ENCODE measurements around the gene PPP1R10. TPM values are rescaled to one million over a fixed set of nuclear protein-coding genes. Genes with fewer than 3 reads are reported as not detected.

Gene PPP1R10
- total RNA-seq, 1 experiment from 2014 or later, result 123 TPM

GRCh38 chr6:30655743-30656094, 38.7 kb upstream of the PPP1R10 start:
- H3K79me1 ChIP-seq (ENCODE audit: insufficient read depth, low read depth, low read length, poor library complexity, severe bottlenecking), result no peaks in the 10 kb centered on the region
- no peak overlapping the region for H3K4ac ChIP-seq (ENCODE audit: low read depth, low read length)
- no peak overlapping the region for H3K18ac ChIP-seq (ENCODE audit: insufficient read length, low read depth, low read length)
- H3K14ac ChIP-seq (ENCODE audit: insufficient read depth, low read length), result no peak overlapping the region
- H3K56ac ChIP-seq (ENCODE audit: insufficient read length, low read depth, low read length), result no peak overlapping the region
- H3K9me3 ChIP-seq (ENCODE audit: control insufficient read depth, low read depth, low read length), result no peaks in the 10 kb centered on the region
- H4K5ac ChIP-seq (ENCODE audit: insufficient read length, low read depth, low read length), result no peak overlapping the region
- no peak overlapping the region for H2BK120ac ChIP-seq (ENCODE audit: low read depth, low read length, poor library complexity, severe bottlenecking)
- Mint-ChIP-seq H3K9me3 (no peaks in the 10 kb centered on the region), H3K27me3 (ENCODE audit: low read depth) (no peaks in the 10 kb centered on the region), H3K27ac (no peak overlapping the region), H3K36me3 (ENCODE audit: insufficient read depth in 1 of 3, low read depth in 3 of 3) (peaks cover 30 to 91% (median 72%) of the 10 kb centered on the region in 3 experiments; a peak in 6 of 7 replicates), H3K4me1 (no peaks in the 10 kb centered on the region), H3K4me3 (no peak overlapping the region)
- no peak overlapping the region for H3K27ac ChIP-seq (ENCODE audit: insufficient read length, low read depth, low read length)
- H3K27me3 ChIP-seq (ENCODE audit: insufficient read depth, low read length), result no peaks in the 10 kb centered on the region
- no peak overlapping the region for H3K23ac ChIP-seq (ENCODE audit: insufficient read length, low read depth, low read length)
- H3K4me1 ChIP-seq (ENCODE audit: insufficient read depth, low read length), result no peaks in the 10 kb centered on the region
- no peak overlapping the region for H3T11ph ChIP-seq (ENCODE audit: low read length)
- no peak overlapping the region for H4K8ac ChIP-seq (replicated peaks; ENCODE audit: insufficient read length, low read depth, low read length)
- no peak overlapping the region for H2BK20ac ChIP-seq (ENCODE audit: low read depth, low read length, poor library complexity, severe bottlenecking)
- no peak overlapping the region for H2AK5ac ChIP-seq (ENCODE audit: insufficient read length, low read length)
- H4K20me1 ChIP-seq (ENCODE audit: control insufficient read depth, insufficient read depth, insufficient read length), result no peaks in the 10 kb centered on the region
- no peak for TF ChIP-seq CTCF (conservative IDR thresholded peaks at IDR 0.05)
- H3K4me2 ChIP-seq (ENCODE audit: insufficient read depth, insufficient read length, low read length), result no peak overlapping the region
- H2BK15ac ChIP-seq (ENCODE audit: low read depth, low read length), result no peak overlapping the region
- no peak overlapping the region for H3K9ac ChIP-seq (ENCODE audit: extremely low read depth, insufficient read length, low read length)
- no peak overlapping the region for H4K91ac ChIP-seq (ENCODE audit: insufficient read length, low read depth, low read length)
- WGBS (ENCODE audit: extremely low coverage, insufficient read length, low lambda C conversion rate), result no CpG with 5 or more reads among the region's 3 CpGs
- H2AFZ ChIP-seq (ENCODE audit: low read length), result no peak overlapping the region
- H3K23me2 ChIP-seq (ENCODE audit: insufficient read length, low read depth, low read length, poor library complexity, severe bottlenecking), result no peaks in the 10 kb centered on the region
- no peak overlapping the region for H2BK5ac ChIP-seq (ENCODE audit: insufficient read length, low read length)
- H2BK12ac ChIP-seq (ENCODE audit: insufficient read length, low read depth, low read length), result no peak overlapping the region
- no peak for DNase-seq
- H3K79me2 ChIP-seq (ENCODE audit: insufficient read depth, low read length), result no peaks in the 10 kb centered on the region

All from H9 (cell line).